SK-N-SH (cell line): ENCODE data around the gene IPCEF1. TPM values are rescaled to one million over a fixed set of nuclear protein-coding genes. Genes with fewer than 3 reads are reported as not detected.

Experiments
- CTCF ChIA-PET: fragments of 300-600, 350-600 bp; formaldehyde crosslinking; extraction: SDS; loops from one replicate; lab custom pipeline; 2021; lab: Yijun Ruan, JAX
- POLR2A ChIA-PET: fragments of 350-600 bp; sonication (Branson Sonifier 250); formaldehyde crosslinking; extraction: SDS; loops from one replicate; lab custom pipeline; 2020; ENCODE audit warnings: antibody characterized with exemption, inconsistent platforms; lab: Yijun Ruan, JAX
- DNase-seq: peaks from one replicate; pipeline ENCODE4 v3.0.0; 2012
- H2AFZ ChIP-seq: fragments of 200-600 bp; sonication (generic); 2 replicates; pipeline ENCODE4 v1.8.1; 2016; ENCODE audit warnings: antibody characterized with exemption, mild to moderate bottlenecking, low read depth
- H3F3A ChIP-seq: fragments of 200-600 bp; sonication (generic); replicated peaks from 2 replicates; pipeline ENCODE3; 2016; ENCODE audit warnings: antibody characterized with exemption, mild to moderate bottlenecking; ENCODE audit not compliant: insufficient read depth
- H3K27ac ChIP-seq, 2 experiments: fragments of 200-500 bp in 1 of 2; fragments of 200-600 bp in 1 of 2; sonication (Bioruptor generic) in 1 of 2; sonication (generic), shearing (Covaris generic) in 1 of 2; 2 replicates each; pipeline versions ENCODE4 v1.5.1 to v1.6.1; 2014 to 2016; ENCODE audit warnings: low read depth in 2 of 2, inconsistent platforms in 1 of 2, low read length in 1 of 2, mild to moderate bottlenecking in 1 of 2, mixed read lengths in 1 of 2
- H3K27me3 ChIP-seq: fragments of 200-600 bp; sonication (generic), shearing (Covaris generic); 2 replicates; pipeline ENCODE4 v1.6.1; 2016; ENCODE audit warnings: mixed run types; ENCODE audit not compliant: insufficient read depth
- H3K36me3 ChIP-seq, 2 experiments: fragments of 200-500 bp in 1 of 2; fragments of 200-600 bp in 1 of 2; sonication (Bioruptor generic) in 1 of 2; sonication (generic) in 1 of 2; replicated peaks in 1 of 2; 2 replicates each; pipeline versions ENCODE3 to v1.5.1; 2014 to 2016; ENCODE audit warnings: low read length in 1 of 2, mild to moderate bottlenecking in 1 of 2; ENCODE audit not compliant: insufficient read depth in 2 of 2, control insufficient read depth in 1 of 2
- H3K4me1 ChIP-seq, 2 experiments: fragments of 200-500 bp in 1 of 2; fragments of 200-600 bp in 1 of 2; sonication (Bioruptor generic) in 1 of 2; sonication (generic), shearing (Covaris generic) in 1 of 2; 2 replicates each; pipeline versions ENCODE4 v1.5.1 to v1.6.1; 2014 to 2016; ENCODE audit warnings: low read depth in 1 of 2, low read length in 1 of 2, mixed run types in 1 of 2; ENCODE audit not compliant: insufficient read depth in 2 of 2, control insufficient read depth in 1 of 2
- H3K4me2 ChIP-seq: fragments of 200-600 bp; sonication (generic), shearing (Covaris generic); 2 replicates; pipeline ENCODE4 v1.6.1; 2017; ENCODE audit warnings: mixed run types
- H3K4me3 ChIP-seq, 2 experiments: fragments of 200-500 bp in 1 of 2; fragments of 200-600 bp in 1 of 2; sonication (Bioruptor generic) in 1 of 2; sonication (generic), shearing (Covaris generic) in 1 of 2; 2 replicates each; pipeline versions ENCODE4 v1.5.1 to v1.8.1; 2014 to 2016; ENCODE audit warnings: low read depth in 2 of 2, inconsistent platforms in 1 of 2, low read length in 1 of 2, mild to moderate bottlenecking in 1 of 2, mixed read lengths in 1 of 2, moderate library complexity in 1 of 2
- H3K79me2 ChIP-seq: fragments of 200-600 bp; sonication (generic); 2 replicates; pipeline ENCODE4 v1.8.1; 2017; ENCODE audit warnings: mild to moderate bottlenecking; ENCODE audit not compliant: insufficient read depth
- H3K9ac ChIP-seq: fragments of 200-600 bp; sonication (generic); 2 replicates; pipeline ENCODE4 v1.6.1; 2017; ENCODE audit warnings: mixed run types
- H3K9me2 ChIP-seq: fragments of 200-600 bp; sonication (generic); 2 replicates; pipeline ENCODE4 v1.6.1; 2017; ENCODE audit warnings: mixed run types
- H3K9me3 ChIP-seq: fragments of 200-600 bp; sonication (generic); 2 replicates; pipeline ENCODE4 v1.6.1; 2017; ENCODE audit warnings: mixed run types, mild to moderate bottlenecking, moderate library complexity
- H4K20me1 ChIP-seq: fragments of 200-600 bp; sonication (generic); 2 replicates; pipeline ENCODE4 v1.6.1; 2017; ENCODE audit warnings: mild to moderate bottlenecking, mixed run types; ENCODE audit not compliant: insufficient read depth
- FOXM1 ChIP-seq: IDR thresholded peaks from 2 replicates; pipeline ENCODE4 v1.4.0; 2012; ENCODE audit warnings: low read depth, mild to moderate bottlenecking
- NFIC ChIP-seq: IDR thresholded peaks from 2 replicates; pipeline ENCODE4 v1.4.0; 2012; ENCODE audit warnings: borderline replicate concordance
- RAD21 ChIP-seq: IDR thresholded peaks from 2 replicates; pipeline ENCODE4 v1.6.1; 2012; ENCODE audit warnings: mild to moderate bottlenecking, low read length
- RCOR1 ChIP-seq: fragments of 150-350 bp; IDR thresholded peaks from 2 replicates; pipeline ENCODE4 v1.6.1; 2017; ENCODE audit warnings: antibody characterized with exemption, low read length
- RXRA ChIP-seq: IDR thresholded peaks from 2 replicates; pipeline ENCODE4 v1.4.0; 2012; ENCODE audit warnings: low read depth, mild to moderate bottlenecking, borderline replicate concordance
- SMC3 ChIP-seq: IDR thresholded peaks from 2 replicates; pipeline ENCODE4 v1.6.1; 2012; ENCODE audit warnings: low read depth, low read length, improper control_type of control experiment
- TAF1 ChIP-seq: IDR thresholded peaks from 2 replicates; pipeline ENCODE4 v1.6.1; 2012; ENCODE audit warnings: low read depth, mild to moderate bottlenecking, low read length, moderate library complexity, borderline replicate concordance
- WGBS: methylation state at CpG from one replicate; pipeline ENCODE4 v1.1.6; 2017; ENCODE audit warnings: low lambda C conversion rate; 5-methylcytosine and 5-hydroxymethylcytosine counted together
- polyA plus RNA-seq, 3 experiments: library from polyadenylated mRNA; depleted of rRNA; stranded (reverse); fragments of >200 nt; gene quantifications; 2 replicates each; pipeline ENCODE4 v1.2.3, GENCODE V29; 2012
- TF ChIP-seq, protein P1 (sequence below): fragments of 150-350 bp; IDR thresholded peaks from 2 replicates; pipeline ENCODE4 v1.6.1; 2016; ENCODE audit warnings: mild to moderate bottlenecking, low read depth, low read length
- TF ChIP-seq, protein P2 (sequence below): fragments of 200-600 bp; sonication (generic); IDR thresholded peaks from 2 replicates; pipeline ENCODE4 v1.6.1; 2017; ENCODE audit warnings: antibody characterized with exemption, mild to moderate bottlenecking, moderate library complexity
- TF ChIP-seq, protein P3 (sequence below): fragments of 150-350 bp; IDR thresholded peaks from 2 replicates; pipeline ENCODE4 v1.6.1; 2017; ENCODE audit warnings: antibody characterized with exemption, low read length, low read depth, borderline replicate concordance

IPCEF1 gene
- polyA plus RNA-seq, 1 of the 3 experiments (the other 2 are of a cell fraction) = not detected

DNA sequence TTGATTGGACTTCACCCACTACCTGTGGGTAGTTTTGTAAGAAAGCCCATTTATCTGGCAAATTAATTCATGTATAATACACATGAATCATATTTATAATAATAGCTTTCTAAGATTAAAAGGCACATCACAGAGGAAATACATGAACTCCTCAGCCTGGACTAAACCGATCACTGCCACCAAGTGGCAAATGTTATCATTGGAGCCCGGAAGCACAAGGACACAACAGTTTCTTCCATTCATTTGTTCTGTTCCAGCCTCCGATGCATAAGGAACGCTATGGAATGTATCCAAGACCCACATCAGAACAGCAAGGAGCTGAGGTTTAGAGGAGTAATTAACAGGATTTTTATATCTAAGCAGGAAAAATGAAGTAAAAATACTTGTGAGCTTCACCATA, 13.9 kb upstream of the IPCEF1 start:
- H3K27me3 ChIP-seq = no peaks in the 10 kb centered on the region
- no peaks in the 10 kb centered on the region for H3K9me3 ChIP-seq
- H3K36me3 ChIP-seq = no peaks in the 10 kb centered on the region
- POLR2A ChIA-PET = no interaction called here
- WGBS = 56% methylated on average over 4 of the region's 4 CpGs
- H3K4me3 ChIP-seq = no peak overlapping the region
- no peaks in the 10 kb centered on the region for H4K20me1 ChIP-seq
- H3K9ac ChIP-seq = no peak overlapping the region
- TF ChIP-seq FOXM1 (no peak), NFIC (no peak), RAD21 (peak; percentile 75), TAF1 (no peak), SMC3 (peak; percentile 64), RXRA (no peak), RCOR1 (no peak)
- TF ChIP-seq, protein P1, sequence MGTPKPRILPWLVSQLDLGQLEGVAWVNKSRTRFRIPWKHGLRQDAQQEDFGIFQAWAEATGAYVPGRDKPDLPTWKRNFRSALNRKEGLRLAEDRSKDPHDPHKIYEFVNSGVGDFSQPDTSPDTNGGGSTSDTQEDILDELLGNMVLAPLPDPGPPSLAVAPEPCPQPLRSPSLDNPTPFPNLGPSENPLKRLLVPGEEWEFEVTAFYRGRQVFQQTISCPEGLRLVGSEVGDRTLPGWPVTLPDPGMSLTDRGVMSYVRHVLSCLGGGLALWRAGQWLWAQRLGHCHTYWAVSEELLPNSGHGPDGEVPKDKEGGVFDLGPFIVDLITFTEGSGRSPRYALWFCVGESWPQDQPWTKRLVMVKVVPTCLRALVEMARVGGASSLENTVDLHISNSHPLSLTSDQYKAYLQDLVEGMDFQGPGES = no peak
- TF ChIP-seq, protein P2, sequence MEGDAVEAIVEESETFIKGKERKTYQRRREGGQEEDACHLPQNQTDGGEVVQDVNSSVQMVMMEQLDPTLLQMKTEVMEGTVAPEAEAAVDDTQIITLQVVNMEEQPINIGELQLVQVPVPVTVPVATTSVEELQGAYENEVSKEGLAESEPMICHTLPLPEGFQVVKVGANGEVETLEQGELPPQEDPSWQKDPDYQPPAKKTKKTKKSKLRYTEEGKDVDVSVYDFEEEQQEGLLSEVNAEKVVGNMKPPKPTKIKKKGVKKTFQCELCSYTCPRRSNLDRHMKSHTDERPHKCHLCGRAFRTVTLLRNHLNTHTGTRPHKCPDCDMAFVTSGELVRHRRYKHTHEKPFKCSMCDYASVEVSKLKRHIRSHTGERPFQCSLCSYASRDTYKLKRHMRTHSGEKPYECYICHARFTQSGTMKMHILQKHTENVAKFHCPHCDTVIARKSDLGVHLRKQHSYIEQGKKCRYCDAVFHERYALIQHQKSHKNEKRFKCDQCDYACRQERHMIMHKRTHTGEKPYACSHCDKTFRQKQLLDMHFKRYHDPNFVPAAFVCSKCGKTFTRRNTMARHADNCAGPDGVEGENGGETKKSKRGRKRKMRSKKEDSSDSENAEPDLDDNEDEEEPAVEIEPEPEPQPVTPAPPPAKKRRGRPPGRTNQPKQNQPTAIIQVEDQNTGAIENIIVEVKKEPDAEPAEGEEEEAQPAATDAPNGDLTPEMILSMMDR = peak; percentile 63
- TF ChIP-seq, protein P3, sequence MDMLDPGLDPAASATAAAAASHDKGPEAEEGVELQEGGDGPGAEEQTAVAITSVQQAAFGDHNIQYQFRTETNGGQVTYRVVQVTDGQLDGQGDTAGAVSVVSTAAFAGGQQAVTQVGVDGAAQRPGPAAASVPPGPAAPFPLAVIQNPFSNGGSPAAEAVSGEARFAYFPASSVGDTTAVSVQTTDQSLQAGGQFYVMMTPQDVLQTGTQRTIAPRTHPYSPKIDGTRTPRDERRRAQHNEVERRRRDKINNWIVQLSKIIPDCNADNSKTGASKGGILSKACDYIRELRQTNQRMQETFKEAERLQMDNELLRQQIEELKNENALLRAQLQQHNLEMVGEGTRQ = no peak
- H3K27ac ChIP-seq = no peak overlapping the region
- CTCF ChIA-PET = interaction anchor here (0.6 to 3.0 kb wide), 14 partner anchors 9 to 1139 kb away, joined by 3 to 10 read pairs (median 4); no protein-coding TSS in a partner anchor
- H3K79me2 ChIP-seq = no peaks in the 10 kb centered on the region
- no peak overlapping the region for H3K4me2 ChIP-seq
- no peak overlapping the region for H2AFZ ChIP-seq
- no peaks in the 10 kb centered on the region for H3F3A ChIP-seq
- DNase-seq = peak; percentile 52
- no peaks in the 10 kb centered on the region; a peak in 1 of 4 replicates for H3K4me1 ChIP-seq
- no peaks in the 10 kb centered on the region for H3K9me2 ChIP-seq

DNA sequence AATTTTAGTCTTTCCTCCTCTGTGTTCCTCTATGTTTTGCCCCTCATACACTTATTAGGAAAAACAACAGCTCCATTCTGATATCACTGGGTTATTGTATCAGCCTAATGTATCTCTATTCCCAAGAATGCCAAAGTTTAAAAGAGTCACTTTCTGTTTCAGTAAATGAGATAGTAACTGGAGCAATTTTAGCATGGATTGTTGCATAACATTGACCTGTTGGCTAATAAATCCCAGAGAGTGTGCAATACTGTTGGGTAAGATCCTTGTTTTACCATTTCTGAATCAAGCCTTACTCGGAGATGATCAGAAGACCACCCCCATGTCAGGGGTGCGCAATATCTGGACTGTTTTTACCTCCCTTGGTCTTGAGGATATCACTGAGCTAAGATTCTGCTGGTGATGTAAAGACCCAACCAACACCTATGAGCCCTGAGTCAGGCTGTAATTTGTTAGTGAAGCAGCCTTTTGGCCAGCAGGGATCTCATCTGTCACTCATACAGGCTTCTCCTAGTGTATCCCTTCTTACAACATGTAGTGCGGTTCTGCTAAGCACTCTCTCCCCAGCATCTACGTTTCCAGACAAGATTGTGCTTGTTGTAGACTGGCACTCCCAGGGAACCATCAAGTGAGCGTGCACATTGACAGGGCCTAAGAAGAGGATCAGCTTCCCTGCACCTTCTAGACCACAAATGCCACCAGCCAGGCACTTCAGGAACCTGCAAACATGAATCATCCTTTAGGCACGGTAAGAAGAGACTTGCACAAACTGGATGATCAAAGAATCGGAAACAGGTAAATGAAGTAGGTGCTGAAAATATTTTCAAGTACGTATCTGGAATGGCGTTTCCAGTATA, 11.5 kb upstream of the IPCEF1 start:
- Histone ChIP-seq H3K27me3 (no peaks in the 10 kb centered on the region), H3K36me3 (no peaks in the 10 kb centered on the region), H3K9me3 (no peaks in the 10 kb centered on the region), H3F3A (no peaks in the 10 kb centered on the region), H3K9me2 (no peaks in the 10 kb centered on the region), H3K79me2 (no peaks in the 10 kb centered on the region), H3K4me3 (no peak overlapping the region), H4K20me1 (no peaks in the 10 kb centered on the region), H3K9ac (no peak overlapping the region), H3K4me1 (no peaks in the 10 kb centered on the region; a peak in 1 of 4 replicates), H3K4me2 (no peak overlapping the region), H3K27ac (no peak overlapping the region), H2AFZ (no peak overlapping the region)
- DNase-seq = no peak
- WGBS = 85% methylated on average over 9 of the region's 9 CpGs
- ChIA-PET POLR2A (no interaction called here), CTCF (interaction anchor here (0.9 to 1.8 kb wide), 5 partner anchors 13 to 213 kb away, joined by 3 to 5 read pairs (median 3); no protein-coding TSS in a partner anchor)
- TF ChIP-seq NFIC = no peak
- no peak for TF ChIP-seq RXRA
